Activated naive CD8-positive, alpha-beta T cell treated with anti-CD3 and anti-CD28 coated beads, Interleukin-2, amount 50 U/mL, for 24 hours (primary cell): ENCODE measurements around the gene VENTX.
"Not testable (repeated sequence)": the region's sequence is repeated elsewhere in the genome, so short reads cannot be mapped to it uniquely, and the experiment has no call there.

Experiments
- ATAC-seq: fragments of 150-1000 bp; cut with Tn5 transposase; one replicate; pipeline ENCODE4 v1.10.0; 2021
- DNase-seq: peaks from one replicate; pipeline ENCODE4 v3.0.0; 2021
- H3K27ac Mint-ChIP-seq: one replicate; pipeline ENCODE4 v1.8.0; 2021; ENCODE audit warnings: mild to moderate bottlenecking, mixed read lengths
- H3K27me3 Mint-ChIP-seq: one replicate; pipeline ENCODE4 v1.8.0; 2021; ENCODE audit warnings: mixed read lengths
- H3K36me3 Mint-ChIP-seq: one replicate; pipeline ENCODE4 v1.8.0; 2021; ENCODE audit warnings: low read depth, mixed read lengths
- H3K4me1 Mint-ChIP-seq: one replicate; pipeline ENCODE4 v1.8.0; 2021; ENCODE audit warnings: mixed read lengths
- H3K4me3 Mint-ChIP-seq: one replicate; pipeline ENCODE4 v1.8.0; 2021; ENCODE audit warnings: mild to moderate bottlenecking, moderate library complexity, mixed read lengths
- H3K9me3 Mint-ChIP-seq: one replicate; pipeline ENCODE4 v1.8.0; 2021; ENCODE audit warnings: mixed read lengths

Gene VENTX

GRCh38 chr10:133231244-133231945 is 6.3 kb upstream of the VENTX start:
- H3K27me3 Mint-ChIP-seq = peaks cover 64% of the 10 kb centered on the region

DNA sequence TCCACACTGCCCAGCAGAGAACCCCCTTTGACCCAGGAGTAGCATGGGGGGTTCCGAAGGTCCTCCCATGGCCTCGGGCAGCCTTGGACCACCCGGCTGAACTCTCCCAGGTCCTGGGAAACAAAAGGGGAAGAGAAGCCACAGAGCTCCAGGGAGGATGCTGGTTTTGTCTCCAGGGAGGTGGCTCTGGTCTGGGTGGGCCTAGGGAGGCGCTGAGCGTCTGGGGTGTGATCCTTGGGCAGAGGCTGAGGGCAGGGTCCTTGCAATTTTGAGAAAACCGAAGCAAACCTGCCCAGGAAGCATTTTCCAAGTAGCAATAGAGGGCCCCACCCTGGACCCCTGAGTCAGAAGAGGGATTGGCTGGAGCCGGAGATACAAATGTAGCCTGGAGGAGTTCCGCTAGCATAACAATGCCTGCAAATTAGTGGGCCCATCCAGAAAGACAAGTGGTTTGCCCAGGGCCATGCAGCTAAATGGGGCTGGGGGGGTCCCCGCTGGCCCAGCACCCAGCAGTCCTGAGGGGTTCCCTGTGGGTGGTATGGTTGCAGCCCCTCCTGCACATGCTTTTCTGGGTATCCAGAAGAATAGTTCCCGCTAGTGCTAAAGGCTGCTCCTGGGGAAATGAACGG is 5.6 kb upstream of the VENTX start:
- no peak overlapping the region for H3K27ac Mint-ChIP-seq
- H3K4me3 Mint-ChIP-seq = no peak overlapping the region
- peaks cover 58% of the 10 kb centered on the region for H3K27me3 Mint-ChIP-seq
- no peaks in the 10 kb centered on the region for H3K36me3 Mint-ChIP-seq
- no peak for DNase-seq
- H3K9me3 Mint-ChIP-seq = no peaks in the 10 kb centered on the region
- H3K4me1 Mint-ChIP-seq = peaks cover 15% of the 10 kb centered on the region
- ATAC-seq = no peak

More at GRCh38 chr10:133231244-133231945, 6.3 kb upstream of the VENTX start:
- Mint-ChIP-seq H3K36me3 (no peaks in the 10 kb centered on the region), H3K9me3 (no peaks in the 10 kb centered on the region), H3K4me3 (no peak overlapping the region), H3K4me1 (peaks cover 20% of the 10 kb centered on the region), H3K27ac (no peak overlapping the region)
- no peak for ATAC-seq
- no peak for DNase-seq

GRCh38 chr10:133234796-133235195 is 2.9 kb upstream of the VENTX start:
- ATAC-seq, DNase-seq, H3K27ac Mint-ChIP-seq, H3K4me3 Mint-ChIP-seq, H3K9me3 Mint-ChIP-seq, H3K36me3 Mint-ChIP-seq, H3K4me1 Mint-ChIP-seq: not testable (repeated sequence)
- H3K27me3 Mint-ChIP-seq = peaks cover 50% of the 10 kb centered on the region

GRCh38 chr10:133235265-133235855 is 2.3 kb upstream of the VENTX start:
- H3K4me3 Mint-ChIP-seq = no peak overlapping the region
- peaks cover 52% of the 10 kb centered on the region for H3K27me3 Mint-ChIP-seq
- ATAC-seq = no peak
- H3K9me3 Mint-ChIP-seq = no peaks in the 10 kb centered on the region
- H3K36me3 Mint-ChIP-seq = no peaks in the 10 kb centered on the region
- no peak for DNase-seq
- H3K27ac Mint-ChIP-seq = no peak overlapping the region
- H3K4me1 Mint-ChIP-seq = peaks cover 7% of the 10 kb centered on the region

DNA sequence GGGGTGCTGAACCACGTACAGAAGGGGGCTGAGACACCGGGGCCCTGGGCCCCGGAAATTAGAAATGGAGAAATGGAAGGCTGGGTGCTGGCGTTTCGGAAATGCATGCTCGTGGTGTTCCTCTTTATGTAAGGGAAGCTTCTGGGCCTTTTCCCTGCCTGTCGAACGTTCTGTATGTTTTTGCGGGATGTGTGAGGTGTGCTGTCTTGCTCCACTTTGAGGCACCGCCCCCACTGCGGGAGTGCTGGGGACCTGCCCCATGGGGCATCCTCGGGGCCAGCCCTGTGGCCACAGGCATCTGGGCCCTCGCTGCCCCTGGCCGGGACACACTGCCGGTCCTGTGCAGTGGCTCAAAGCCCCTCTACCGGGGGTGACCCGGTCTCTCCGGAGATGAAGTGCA is 1.7 kb upstream of the VENTX start:
- ATAC-seq (no peak), DNase-seq (no peak)
- H3K36me3 Mint-ChIP-seq = no peaks in the 10 kb centered on the region
- no peaks in the 10 kb centered on the region for H3K9me3 Mint-ChIP-seq
- H3K27ac Mint-ChIP-seq = no peak overlapping the region
- peak overlapping the region; percentile 24 for H3K4me3 Mint-ChIP-seq
- H3K4me1 Mint-ChIP-seq = peaks cover 11% of the 10 kb centered on the region
- H3K27me3 Mint-ChIP-seq = peaks cover 56% of the 10 kb centered on the region

DNA sequence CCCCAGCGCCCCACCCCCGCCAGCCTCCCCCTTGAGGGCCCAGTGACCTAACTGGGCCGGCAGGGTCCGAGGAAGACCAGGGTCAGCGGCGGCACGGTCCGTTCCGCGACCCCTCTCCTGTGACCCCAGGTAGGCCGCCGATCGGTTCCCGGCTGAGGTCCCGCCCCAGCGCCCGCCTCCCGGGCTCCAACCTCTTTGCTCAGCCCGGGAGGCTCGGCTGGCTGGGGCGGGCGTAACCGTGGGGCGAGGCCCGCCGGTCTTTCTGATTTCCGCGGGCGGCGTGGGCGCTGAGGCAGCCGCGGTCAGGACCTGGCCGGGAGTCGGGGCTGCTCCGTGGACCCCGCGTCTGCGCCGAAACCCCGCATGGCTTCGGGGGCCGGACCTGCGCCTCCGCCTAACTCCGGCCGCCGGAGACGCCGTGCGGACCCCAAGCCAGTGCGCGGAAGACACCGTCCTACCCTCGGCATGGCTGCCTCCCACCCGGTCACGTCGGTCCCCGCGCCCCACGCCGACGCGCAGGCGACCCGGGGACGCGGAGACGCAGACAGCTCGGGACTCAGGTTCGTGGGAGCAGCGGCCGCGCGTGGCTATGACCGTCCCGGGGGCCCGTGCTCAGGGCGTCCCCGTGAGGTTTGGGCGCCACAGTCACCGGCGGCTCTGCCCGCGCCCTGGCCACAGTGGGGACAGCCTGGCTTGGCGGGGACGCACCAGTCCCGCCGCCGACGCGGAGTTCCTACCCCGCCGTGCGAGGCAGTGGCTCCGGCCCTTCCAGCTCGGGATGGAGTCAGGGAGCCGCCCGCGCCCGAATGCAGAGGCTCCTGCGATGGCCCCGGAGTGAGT is 1.0 kb upstream of the VENTX start:
- peaks cover 15% of the 10 kb centered on the region for H3K4me1 Mint-ChIP-seq
- DNase-seq = no peak
- no peak for ATAC-seq
- no peak overlapping the region for H3K27ac Mint-ChIP-seq
- peaks cover 59% of the 10 kb centered on the region for H3K27me3 Mint-ChIP-seq
- no peak overlapping the region for H3K4me3 Mint-ChIP-seq
- no peaks in the 10 kb centered on the region for H3K9me3 Mint-ChIP-seq
- no peaks in the 10 kb centered on the region for H3K36me3 Mint-ChIP-seq

GRCh38 chr10:133237241-133237587 is 441 bp upstream of the VENTX start:
- Mint-ChIP-seq H3K9me3 (no peaks in the 10 kb centered on the region), H3K27me3 (peaks cover 57% of the 10 kb centered on the region), H3K4me3 (no peak overlapping the region), H3K36me3 (no peaks in the 10 kb centered on the region), H3K4me1 (peaks cover 19% of the 10 kb centered on the region), H3K27ac (no peak overlapping the region)
- DNase-seq (no peak), ATAC-seq (no peak)

DNA sequence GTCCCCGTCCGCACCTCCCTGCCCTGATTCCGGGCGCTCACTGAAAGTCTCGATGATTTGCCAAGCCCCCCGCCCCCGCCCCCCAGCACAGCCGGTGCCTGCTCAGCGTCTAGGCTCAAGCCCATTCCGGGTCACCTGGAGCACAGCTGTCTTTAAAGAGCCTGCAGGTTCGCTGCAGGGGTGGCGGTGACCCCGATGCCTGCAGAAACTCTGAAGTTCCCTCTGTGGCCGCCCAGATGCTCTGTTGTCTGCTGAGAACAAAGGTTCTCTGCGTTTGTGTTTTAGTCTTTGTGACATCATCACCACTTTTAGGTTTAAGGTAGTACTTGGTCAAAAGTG is 780 bp downstream of the VENTX start:
- Mint-ChIP-seq H3K27me3 (peaks cover 55% of the 10 kb centered on the region), H3K27ac (no peak overlapping the region)
- no peak for ATAC-seq

GRCh38 chr10:133239990-133240389 is 2.3 kb downstream of the VENTX start:
- Mint-ChIP-seq H3K4me3 (no peak overlapping the region), H3K9me3 (no peaks in the 10 kb centered on the region), H3K27ac (no peak overlapping the region), H3K36me3 (no peaks in the 10 kb centered on the region), H3K27me3 (peaks cover 42% of the 10 kb centered on the region), H3K4me1 (peaks cover 21% of the 10 kb centered on the region)
- ATAC-seq = no peak
- no peak for DNase-seq

More for the DNA sequence above, 780 bp downstream of the VENTX start:
- Mint-ChIP-seq H3K4me3 (no peak overlapping the region), H3K9me3 (no peaks in the 10 kb centered on the region), H3K36me3 (no peaks in the 10 kb centered on the region), H3K4me1 (peaks cover 21% of the 10 kb centered on the region)
- DNase-seq = no peak

DNA sequence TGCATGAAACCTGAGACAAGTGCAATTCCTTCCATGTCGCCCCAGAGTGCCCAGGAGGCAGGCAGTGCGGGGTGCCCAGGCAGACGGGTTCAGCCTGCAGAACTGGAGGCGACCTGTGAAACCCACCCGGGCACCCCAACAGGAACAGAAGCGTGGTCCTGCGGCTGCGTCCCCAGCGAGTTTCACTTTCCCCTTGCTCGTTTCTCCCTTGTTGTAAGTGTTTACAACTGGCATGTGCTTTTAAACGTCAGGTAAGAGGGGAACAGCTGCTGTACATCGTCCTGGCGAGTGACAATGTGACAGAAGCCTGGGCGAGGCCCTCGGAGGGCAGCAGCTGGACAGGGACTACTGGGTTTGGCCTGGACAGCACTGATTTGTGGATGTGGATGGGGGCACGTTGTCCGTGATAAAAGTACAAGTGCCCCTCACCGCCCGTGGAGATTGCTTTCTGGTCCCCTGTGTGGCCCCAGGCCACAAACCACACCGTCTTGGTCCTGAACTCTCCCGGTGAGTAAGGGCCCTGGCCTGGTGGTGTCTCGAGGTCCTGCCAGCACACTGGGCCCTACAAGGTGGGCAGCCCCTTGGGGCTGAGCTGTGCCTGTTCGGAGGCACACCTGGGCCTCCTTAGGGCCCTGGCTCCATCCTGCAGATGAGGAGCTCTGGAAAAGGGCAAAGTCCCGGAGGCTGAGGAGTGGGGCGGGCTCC is 4.0 kb downstream of the VENTX start:
- peaks cover 41% of the 10 kb centered on the region for H3K27me3 Mint-ChIP-seq
- no peaks in the 10 kb centered on the region for H3K9me3 Mint-ChIP-seq
- ATAC-seq (no peak), DNase-seq (no peak)
- H3K4me3 Mint-ChIP-seq = peak overlapping the region; percentile 68
- H3K27ac Mint-ChIP-seq = no peak overlapping the region
- no peaks in the 10 kb centered on the region for H3K36me3 Mint-ChIP-seq
- peaks cover 18% of the 10 kb centered on the region for H3K4me1 Mint-ChIP-seq

DNA sequence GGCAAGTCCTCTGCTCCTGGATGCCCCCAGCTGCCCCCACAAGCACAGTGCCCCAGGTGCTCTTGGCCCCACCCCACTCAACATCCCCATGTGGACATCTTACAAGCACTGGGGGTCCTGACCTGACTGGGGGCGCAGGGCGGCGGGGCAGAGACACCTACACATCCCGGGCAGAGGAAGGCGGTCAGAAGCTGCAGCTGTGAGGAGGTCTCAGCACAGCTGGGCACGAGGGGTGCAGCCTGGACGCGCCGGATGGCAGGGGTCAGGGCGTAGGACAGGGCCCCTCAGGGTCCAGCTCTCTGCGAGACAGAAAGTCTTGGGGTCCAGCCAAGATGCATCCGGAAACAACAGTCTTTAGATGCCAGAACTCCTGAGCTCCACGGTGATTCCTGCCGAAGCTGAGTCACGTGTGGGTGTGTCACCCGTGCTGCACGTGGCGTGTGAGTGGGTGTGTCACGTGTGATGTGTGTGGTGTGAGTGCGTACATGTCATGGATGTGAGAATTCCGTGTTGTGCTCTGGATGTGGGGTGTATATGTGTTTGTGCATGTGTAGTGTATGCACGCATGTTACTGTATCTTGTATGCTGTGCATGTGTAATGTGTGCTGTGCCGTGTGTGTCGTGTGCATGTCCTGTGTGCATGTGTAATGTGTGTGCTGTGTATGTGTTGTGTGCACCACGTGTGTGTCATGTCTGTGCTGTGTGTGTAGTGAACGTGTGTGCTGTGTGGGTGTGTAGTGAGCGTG is 5.1 kb downstream of the VENTX start:
- no peak for ATAC-seq
- Mint-ChIP-seq H3K27ac (no peak overlapping the region), H3K36me3 (no peaks in the 10 kb centered on the region), H3K9me3 (no peaks in the 10 kb centered on the region), H3K4me1 (peaks cover 18% of the 10 kb centered on the region), H3K27me3 (peaks cover 41% of the 10 kb centered on the region), H3K4me3 (no peak overlapping the region)
- no peak for DNase-seq

DNA sequence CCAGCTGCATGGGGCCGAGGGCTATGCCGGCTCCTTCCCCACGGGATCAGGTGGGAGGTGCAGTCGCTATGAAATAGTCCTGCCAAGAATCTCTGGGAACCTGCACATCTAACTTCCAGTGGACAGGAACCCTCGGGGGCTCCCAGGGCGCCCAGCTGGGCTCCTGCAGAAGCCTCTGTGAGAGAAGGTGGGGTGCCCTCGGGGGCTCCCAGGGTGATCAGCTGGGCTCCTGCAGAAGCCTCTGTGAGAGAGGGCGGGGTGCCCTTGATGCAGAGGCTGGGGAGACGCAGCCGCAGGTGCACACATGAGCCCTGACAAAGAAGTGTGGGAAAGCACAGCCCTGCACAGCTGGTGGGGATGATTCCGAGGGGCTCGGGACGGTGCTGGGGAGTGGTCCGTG is 5.9 kb downstream of the VENTX start:
- no peak overlapping the region for H3K4me3 Mint-ChIP-seq
- peaks cover 36% of the 10 kb centered on the region for H3K27me3 Mint-ChIP-seq

DNA sequence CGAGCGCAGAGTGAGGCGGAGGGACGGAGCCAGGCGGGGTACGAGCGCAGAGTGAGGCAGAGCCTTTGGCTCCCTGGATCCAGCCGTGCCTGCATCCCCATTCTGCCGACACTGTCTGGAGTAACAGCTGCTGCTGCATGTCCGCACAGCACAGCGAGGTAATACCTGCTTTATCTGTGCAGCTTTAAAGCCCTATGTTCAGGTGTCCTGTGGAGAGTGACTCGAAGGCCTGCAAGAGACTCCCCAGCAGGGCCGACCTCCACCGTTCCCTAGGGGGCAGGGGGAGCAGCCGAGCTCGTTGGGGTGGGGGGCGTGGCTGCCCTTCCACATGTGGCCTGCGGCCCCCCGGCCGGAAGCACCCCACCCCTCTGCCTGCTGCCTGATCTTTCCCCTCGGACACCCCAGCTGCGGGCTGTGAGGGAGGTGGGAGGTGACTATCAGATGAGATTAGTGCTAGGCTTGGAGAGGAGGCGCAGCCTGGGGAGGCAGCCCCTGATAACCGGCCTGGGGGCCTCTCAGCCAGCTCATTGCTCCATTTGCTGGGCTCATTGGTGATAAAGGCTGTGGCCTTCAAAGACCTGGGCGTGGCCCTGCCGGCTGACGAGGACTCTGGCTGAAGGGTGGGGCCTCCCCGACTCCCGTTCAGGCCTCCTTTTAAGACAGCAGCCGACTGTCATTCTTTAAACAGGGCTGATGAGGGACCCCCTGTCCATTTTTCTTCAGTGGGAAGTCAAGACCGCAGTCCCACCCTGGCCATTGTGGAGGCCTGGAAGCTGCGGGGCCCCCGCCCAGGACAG is 8.0 kb downstream of the VENTX start:
- Mint-ChIP-seq H3K27me3 (peaks cover 28% of the 10 kb centered on the region), H3K9me3 (no peaks in the 10 kb centered on the region), H3K4me1 (peaks cover 15% of the 10 kb centered on the region), H3K4me3 (no peak overlapping the region), H3K36me3 (no peaks in the 10 kb centered on the region), H3K27ac (no peak overlapping the region)
- no peak for DNase-seq
- ATAC-seq = no peak

More for the DNA sequence above, 5.9 kb downstream of the VENTX start:
- DNase-seq (no peak), ATAC-seq (no peak)
- no peaks in the 10 kb centered on the region for H3K36me3 Mint-ChIP-seq
- H3K9me3 Mint-ChIP-seq = no peaks in the 10 kb centered on the region
- peaks cover 17% of the 10 kb centered on the region for H3K4me1 Mint-ChIP-seq
- no peak overlapping the region for H3K27ac Mint-ChIP-seq
